Embryonic facial prominence (tissue), 1 donor: Measurements from ENCODE around the gene NEK10.

ENCODE experiments used
- DNase-seq: peaks from one replicate; pipeline ENCODE4 v3.0.0-alpha.2; 2016; ENCODE audit errors: extremely low spot score

Gene NEK10

GRCh38 chr3:27244374-27244773, 124.8 kb downstream of the NEK10 start:
- DNase-seq: no peak

- no peak for DNase-seq
These were observed 129.2 kb downstream of the NEK10 start for GRCh38 chr3:27239951-27240350.

GRCh38 chr3:27228805-27229204, 140.4 kb downstream of the NEK10 start:
- no peak for DNase-seq

GRCh38 chr3:27224197-27224596, 145.0 kb downstream of the NEK10 start:
- DNase-seq: no peak

GRCh38 chr3:27221264-27221932, 147.8 kb downstream of the NEK10 start:
- no peak for DNase-seq

- no peak for DNase-seq
These were observed 149.0 kb downstream of the NEK10 start for GRCh38 chr3:27220166-27220565.

GRCh38 chr3:27219127-27219845, 149.9 kb downstream of the NEK10 start:
- DNase-seq: no peak

GRCh38 chr3:27216955-27217552, 152.1 kb downstream of the NEK10 start:
- no peak for DNase-seq

GRCh38 chr3:27216295-27216855, 152.8 kb downstream of the NEK10 start:
- no peak for DNase-seq

GRCh38 chr3:27213450-27213849, 155.7 kb downstream of the NEK10 start:
- no peak for DNase-seq

GRCh38 chr3:27209617-27210264, 159.4 kb downstream of the NEK10 start:
- no peak for DNase-seq

GRCh38 chr3:27208961-27209616, 160.1 kb downstream of the NEK10 start:
- DNase-seq: no peak

- DNase-seq: no peak
These were observed 166.2 kb downstream of the NEK10 start for GRCh38 chr3:27202959-27203358.

- no peak for DNase-seq
These were observed 167.7 kb downstream of the NEK10 start for GRCh38 chr3:27201492-27201891.

- DNase-seq: no peak
These were observed 168.3 kb downstream of the NEK10 start for GRCh38 chr3:27200721-27201489.

- no peak for DNase-seq
These were observed 174.2 kb downstream of the NEK10 start for GRCh38 chr3:27194861-27195483.

- DNase-seq: no peak
These were observed 176.1 kb downstream of the NEK10 start for GRCh38 chr3:27193056-27193455.

GRCh38 chr3:27186013-27186412, 183.2 kb downstream of the NEK10 start:
- no peak for DNase-seq

- DNase-seq: no peak
These were observed 183.8 kb downstream of the NEK10 start for GRCh38 chr3:27185231-27185989.

- DNase-seq: no peak
These were observed 184.9 kb downstream of the NEK10 start for GRCh38 chr3:27184261-27184660.
